Activated T-cell treated with anti-CD3 and anti-CD28 coated beads, Interleukin-2, amount 50 U/mL, for 4 hours (primary cell): Measurements from ENCODE around the gene RELA. TPM values are rescaled to one million over a fixed set of nuclear protein-coding genes. Genes with fewer than 3 reads are reported as not detected.
A peak's percentile ranks its signal among the peaks of the same experiment; 100 is the strongest.

ENCODE experiments used
- ATAC-seq, 2 donors: fragments of 200-7000 bp; cut with Tn5 transposase; one replicate each; pipeline ENCODE4 v1.10.0; 2021
- DNase-seq: peaks from one replicate; pipeline ENCODE4 v3.0.0-alpha.2; 2020
- H3K27me3 Mint-ChIP-seq: one replicate; pipeline ENCODE4 v1.8.0; 2021; ENCODE audit warnings: low read depth, mixed read lengths
- H3K36me3 Mint-ChIP-seq: one replicate; pipeline ENCODE4 v1.8.0; 2022; ENCODE audit warnings: mixed read lengths; ENCODE audit not compliant: insufficient read depth
- H3K4me1 Mint-ChIP-seq: one replicate; pipeline ENCODE4 v1.8.0; 2021; ENCODE audit warnings: low read depth, mixed read lengths
- H3K4me3 Mint-ChIP-seq: one replicate; pipeline ENCODE4 v1.8.0; 2021; ENCODE audit warnings: mild to moderate bottlenecking, moderate library complexity, mixed read lengths
- H3K9me3 Mint-ChIP-seq: one replicate; pipeline ENCODE4 v1.8.0; 2021; ENCODE audit warnings: mixed read lengths
- total RNA-seq, 3 donors: library from RNA; stranded (reverse); gene quantifications; one replicate each; pipeline ENCODE4 v1.2.1, GENCODE V29; 2021

RELA gene
- total RNA-seq, 3 donors from 2014 or later: 108 to 118 (median 111) TPM

DNA sequence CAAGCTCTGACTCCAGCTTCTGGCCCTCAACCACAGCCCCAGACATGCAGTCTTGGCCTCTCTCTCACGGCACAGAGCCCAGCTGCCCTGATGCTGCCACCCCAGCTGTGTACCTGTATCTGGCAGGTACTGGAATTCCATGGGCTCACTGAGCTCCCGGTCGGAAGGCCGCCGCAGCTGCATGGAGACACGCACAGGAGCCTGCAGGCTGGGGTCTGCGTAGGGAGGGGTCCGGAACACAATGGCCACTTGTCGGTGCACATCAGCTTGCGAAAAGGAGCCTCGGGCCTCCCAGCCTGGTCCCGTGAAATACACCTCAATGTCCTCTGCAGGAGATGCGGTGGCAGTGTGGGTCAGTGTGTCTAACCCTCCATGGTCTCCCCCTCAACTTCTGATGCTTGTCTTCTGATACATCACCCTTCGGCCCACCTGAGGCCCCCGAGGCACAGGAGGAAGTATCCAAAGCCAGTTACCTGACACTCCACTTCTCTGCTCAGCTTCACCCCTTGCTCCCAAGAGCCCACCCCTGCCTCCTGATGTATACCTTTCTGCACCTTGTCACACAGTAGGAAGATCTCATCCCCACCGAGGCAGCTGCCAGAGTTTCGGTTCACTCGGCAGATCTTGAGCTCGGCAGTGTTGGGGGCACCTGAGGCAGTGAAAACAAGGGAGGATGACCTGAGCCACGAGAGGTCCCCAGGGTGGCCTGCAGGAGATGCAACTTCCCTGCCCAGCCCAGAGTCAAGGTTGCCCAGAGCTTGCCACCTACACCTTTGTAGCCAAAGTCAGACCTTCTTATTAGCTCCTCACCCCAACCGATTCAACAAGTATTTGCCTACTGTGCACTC, 4.3 kb downstream of the RELA start:
- Mint-ChIP-seq H3K27me3 (no peaks in the 10 kb centered on the region), H3K9me3 (no peaks in the 10 kb centered on the region), H3K4me1 (peaks cover 50% of the 10 kb centered on the region), H3K4me3 (peak overlapping the region; percentile 16), H3K36me3 (peaks cover 49% of the 10 kb centered on the region)
- ATAC-seq: no peak
- DNase-seq: no peak

DNA sequence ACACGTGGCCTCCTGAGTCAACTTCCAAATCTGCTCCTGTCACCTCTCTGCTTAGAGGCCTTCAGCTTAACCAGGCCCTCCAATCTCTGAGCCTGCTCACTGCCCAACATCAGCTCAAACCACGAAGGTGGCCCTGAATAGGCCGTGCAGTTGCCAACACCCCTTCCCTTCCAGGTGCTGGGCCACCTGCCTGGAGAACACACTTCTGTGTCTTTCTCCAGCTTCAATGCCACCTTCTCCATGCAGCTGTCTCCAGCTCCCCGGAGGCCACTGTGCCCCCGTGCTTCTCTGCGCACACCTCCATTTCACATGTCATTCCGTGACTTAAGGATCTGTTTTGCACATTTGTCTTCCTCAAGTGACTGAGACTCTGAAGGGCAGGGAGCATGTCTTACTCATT, 5.3 kb downstream of the RELA start:
- DNase-seq: no peak
- ATAC-seq: no peak
- H3K36me3 Mint-ChIP-seq: peaks cover 49% of the 10 kb centered on the region
- peaks cover 57% of the 10 kb centered on the region for H3K4me1 Mint-ChIP-seq
- no peaks in the 10 kb centered on the region for H3K27me3 Mint-ChIP-seq
- no peaks in the 10 kb centered on the region for H3K9me3 Mint-ChIP-seq
- H3K4me3 Mint-ChIP-seq: no peak overlapping the region

DNA sequence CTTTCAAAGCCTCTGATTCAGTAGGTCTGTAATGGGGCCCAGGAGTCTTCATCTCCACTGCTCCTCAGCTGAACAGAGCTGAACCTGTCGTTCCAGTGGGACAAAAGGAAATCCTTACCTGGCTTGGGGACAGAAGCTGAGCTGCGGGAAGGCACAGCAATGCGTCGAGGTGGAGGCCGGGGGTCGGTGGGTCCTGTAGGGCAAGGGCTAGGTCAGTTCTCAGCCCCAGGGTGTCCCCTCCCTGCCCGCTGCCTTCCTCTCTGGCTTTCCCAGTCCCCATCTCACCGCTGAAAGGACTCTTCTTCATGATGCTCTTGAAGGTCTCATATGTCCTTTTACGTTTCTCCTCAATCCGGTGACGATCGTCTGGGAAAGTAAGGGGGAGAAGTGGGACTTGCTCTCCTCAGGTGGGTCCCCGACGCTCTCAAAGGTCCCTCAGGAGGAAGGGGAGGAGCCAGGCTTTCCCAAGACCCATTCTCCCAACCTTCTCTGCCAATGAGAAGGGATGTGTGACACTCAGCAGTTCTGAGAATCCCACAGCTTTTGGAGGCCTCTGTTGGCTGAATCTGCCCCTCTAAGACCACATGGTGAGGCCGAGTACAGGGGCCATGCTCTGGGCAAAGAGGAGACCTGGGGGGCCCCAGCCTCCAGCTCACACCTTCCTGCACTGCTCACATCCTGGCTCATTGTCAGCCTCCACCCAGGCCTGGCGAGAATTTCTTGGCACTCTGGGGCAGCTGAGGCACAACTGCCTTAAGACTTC, 7.0 kb downstream of the RELA start:
- Mint-ChIP-seq H3K4me1 (peaks cover 62% of the 10 kb centered on the region), H3K9me3 (no peaks in the 10 kb centered on the region), H3K27me3 (no peaks in the 10 kb centered on the region), H3K36me3 (peaks cover 46% of the 10 kb centered on the region), H3K4me3 (no peak overlapping the region)
- no peak for ATAC-seq
- DNase-seq: no peak

DNA sequence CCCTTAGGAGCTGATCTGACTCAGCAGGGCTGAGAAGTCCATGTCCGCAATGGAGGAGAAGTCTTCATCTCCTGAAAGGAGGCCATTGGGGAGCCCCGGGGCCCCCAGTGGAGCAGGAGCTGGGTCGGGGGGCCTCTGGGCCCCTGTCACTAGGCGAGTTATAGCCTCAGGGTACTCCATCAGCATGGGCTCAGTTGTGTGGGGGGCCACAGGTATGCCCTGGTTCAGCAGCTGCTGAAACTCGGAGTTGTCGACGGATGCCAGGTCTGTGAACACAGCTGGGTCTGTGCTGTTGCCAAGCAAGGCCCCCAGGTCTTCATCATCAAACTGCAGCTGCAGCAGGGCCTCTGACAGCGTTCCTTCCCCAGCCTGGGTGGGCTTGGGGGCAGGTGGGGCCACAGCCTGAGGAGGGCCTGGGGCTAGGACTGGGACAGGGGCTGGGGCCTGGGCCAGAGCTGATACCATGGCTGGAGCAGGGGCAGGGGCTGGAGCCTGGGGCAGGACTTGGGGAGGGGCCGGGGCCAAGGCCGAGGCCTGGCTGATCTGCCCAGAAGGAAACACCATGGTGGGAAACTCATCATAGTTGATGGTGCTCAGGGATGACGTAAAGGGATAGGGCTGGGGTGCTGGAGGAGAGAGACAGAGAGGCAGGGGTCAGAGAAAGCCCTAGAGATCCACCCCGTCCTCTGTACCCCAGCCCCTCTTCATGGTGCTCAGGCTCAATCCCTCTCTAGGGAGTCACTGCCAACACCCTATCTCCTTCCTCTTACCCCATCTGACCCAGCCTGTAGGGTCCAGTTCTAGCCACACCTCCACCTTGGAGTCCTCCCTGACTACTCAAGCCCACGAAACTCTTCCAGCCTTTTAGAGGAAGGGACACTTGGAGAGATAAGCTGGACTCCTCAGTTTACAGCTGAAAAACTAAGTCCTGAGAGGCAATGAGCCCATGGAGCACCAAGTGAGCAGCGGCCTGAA, 8.1 kb downstream of the RELA start:
- Mint-ChIP-seq H3K36me3 (peaks cover 41% of the 10 kb centered on the region), H3K9me3 (no peaks in the 10 kb centered on the region), H3K4me1 (peaks cover 54% of the 10 kb centered on the region), H3K27me3 (no peaks in the 10 kb centered on the region), H3K4me3 (no peak overlapping the region)
- ATAC-seq (no peak), DNase-seq (no peak)

DNA sequence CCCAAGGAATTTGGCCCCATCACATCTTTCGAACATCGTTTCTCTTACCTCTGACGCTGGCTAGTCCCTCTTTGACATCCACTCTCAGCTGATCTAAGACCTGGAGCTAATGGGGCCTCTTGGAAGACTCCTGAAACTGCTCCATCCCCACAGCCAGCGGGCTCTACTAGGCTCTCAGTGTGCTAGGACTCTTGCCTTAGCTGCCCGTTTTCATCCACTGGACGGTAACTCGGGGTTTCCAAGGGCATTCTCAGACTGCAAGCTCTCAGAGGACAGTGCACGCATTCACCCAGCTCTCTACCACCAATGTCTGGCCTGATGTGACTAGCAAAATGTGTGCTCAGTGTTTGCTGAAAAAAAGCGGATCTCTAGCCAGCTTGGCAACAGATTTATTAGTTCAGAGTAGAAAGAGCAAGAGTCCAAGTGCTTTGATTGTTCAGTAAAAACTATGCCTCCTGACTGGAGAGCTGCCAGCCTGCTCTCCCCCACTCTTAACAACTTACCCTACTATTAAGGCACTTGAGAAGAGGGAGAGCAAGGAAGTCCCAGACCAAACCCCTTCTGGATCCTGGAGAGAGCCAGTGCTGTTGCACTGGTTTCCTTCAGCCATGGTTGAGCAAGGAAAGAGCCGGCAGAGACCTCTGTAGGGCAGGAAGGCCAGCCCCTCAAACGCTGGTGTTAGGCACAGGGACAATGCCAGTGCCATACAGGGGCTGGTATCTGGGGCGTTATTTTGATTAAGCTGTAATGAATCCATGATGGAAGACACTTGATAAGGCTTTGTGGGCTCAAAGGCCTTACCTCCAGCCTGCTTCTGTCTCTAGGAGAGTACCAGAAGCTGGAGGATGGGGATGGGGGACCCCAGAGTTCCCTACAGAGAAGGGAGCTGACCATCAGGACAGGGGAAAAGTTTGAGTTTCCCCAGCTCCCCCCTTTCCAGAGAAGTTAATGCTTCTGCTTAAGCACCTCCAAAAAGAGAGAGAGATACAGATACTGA, 9.2 kb downstream of the RELA start:
- Mint-ChIP-seq H3K4me1 (peaks cover 44% of the 10 kb centered on the region), H3K4me3 (peak overlapping the region; percentile 85), H3K36me3 (peaks cover 29% of the 10 kb centered on the region), H3K9me3 (no peaks in the 10 kb centered on the region), H3K27me3 (no peaks in the 10 kb centered on the region)
- DNase-seq (no peak), ATAC-seq (no peak)

DNA sequence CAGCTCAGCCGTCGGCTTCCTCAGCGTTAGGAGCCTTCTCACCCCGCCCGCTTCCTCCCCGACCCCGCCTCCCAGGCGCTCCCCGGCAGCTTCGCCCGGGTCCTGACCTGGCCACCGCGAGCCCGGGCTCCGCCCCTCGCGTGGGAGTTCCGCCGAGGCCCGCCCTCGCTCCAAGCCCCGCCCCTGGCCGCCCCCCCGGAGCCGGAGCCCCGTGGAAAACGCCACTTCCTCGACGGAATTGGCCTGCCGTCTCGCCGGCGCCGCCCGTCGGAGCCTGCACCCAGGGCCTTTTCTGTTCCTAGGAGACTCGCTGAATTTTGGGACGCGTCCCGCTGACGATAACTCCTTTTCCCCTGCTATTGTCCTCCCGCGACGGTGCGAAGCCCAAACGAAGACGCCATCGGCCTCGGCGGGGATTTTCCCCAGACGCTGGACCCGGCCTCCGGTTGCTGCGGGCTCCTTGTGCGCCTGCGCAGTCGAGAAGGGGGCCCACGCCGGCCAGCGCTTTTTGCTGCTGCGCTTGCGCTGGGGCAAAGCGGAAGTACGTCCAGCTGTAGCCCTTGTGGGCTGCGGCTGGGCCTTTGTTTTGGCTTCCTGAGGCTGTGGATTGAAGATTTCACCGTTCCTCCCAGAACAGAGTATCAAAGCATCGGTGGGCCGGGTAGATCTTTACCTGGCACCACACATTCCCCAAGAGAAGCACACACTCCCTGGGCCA, 10.0 kb downstream of the RELA start:
- peak; percentile 96 for DNase-seq
- H3K4me1 Mint-ChIP-seq: peaks cover 42% of the 10 kb centered on the region
- H3K4me3 Mint-ChIP-seq: peak overlapping the region; percentile 85
- H3K36me3 Mint-ChIP-seq: peaks cover 29% of the 10 kb centered on the region
- no peaks in the 10 kb centered on the region for H3K27me3 Mint-ChIP-seq
- peak; percentile 88 to 90 for ATAC-seq
- no peaks in the 10 kb centered on the region for H3K9me3 Mint-ChIP-seq

DNA sequence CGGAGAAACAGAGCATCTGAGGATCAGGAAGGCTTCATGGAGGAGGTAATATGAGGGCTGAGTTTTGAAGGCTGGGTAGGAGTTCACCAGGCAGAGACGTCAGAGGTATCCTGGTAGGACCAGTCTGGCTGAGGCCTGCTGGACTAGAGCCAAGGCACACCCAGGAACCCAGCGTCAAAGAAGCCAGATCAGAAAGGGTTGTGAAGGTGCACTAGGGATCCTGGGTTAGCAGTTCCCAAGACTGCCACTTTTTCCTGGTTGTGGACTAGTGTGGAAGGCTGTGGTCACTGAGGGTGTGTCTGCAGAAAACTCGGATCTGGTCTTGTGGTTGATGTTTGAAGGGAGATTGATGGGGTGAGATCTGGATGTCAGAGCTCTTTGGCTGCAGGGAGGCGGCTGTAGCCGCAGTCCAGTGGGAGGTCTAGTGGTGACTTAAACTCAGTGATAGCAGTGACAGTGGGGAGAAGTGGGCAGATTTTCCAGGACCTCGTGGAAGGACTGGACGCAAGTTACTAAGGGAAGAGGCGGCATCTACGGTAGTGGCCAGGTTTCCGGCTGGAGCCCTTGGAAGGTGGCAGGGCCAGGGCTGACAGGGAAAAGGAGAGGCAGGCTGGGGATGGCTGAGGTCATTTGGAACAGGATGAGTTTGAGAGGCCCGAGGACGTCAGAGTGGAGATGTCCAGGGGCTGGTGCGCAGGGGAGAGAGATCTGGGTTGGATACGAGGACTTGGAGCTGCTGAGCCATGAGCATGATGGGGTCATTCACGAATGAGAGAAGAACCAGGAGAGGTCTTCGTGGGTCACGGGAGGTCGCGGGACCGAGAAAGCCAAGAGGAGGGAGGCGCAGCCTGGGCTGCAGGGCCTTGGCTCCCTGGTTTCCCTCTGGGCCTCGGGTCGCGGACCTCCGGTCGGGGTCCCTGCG, 10.9 kb downstream of the RELA start:
- ATAC-seq: no peak

DNA sequence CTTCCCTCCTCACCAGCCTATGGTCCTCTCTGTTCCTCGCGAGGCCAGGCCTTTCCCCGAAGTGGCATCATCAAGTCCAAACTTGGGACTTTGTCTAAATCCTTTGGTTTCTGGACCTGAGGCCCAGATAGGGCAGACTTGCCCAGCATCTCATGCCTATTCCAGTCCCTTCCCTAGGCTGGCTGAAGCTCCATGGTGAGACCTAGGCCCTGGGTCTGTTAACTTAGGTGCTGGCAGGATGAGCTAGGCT, 11.5 kb downstream of the RELA start:
- DNase-seq (no peak), ATAC-seq (no peak)
- peaks cover 32% of the 10 kb centered on the region for H3K4me1 Mint-ChIP-seq
- H3K27me3 Mint-ChIP-seq: no peaks in the 10 kb centered on the region
- H3K36me3 Mint-ChIP-seq: peaks cover 18% of the 10 kb centered on the region
- H3K9me3 Mint-ChIP-seq: no peaks in the 10 kb centered on the region
- peak overlapping the region; percentile 77 for H3K4me3 Mint-ChIP-seq

More for the DNA sequence above, 10.9 kb downstream of the RELA start:
- Mint-ChIP-seq H3K36me3 (peaks cover 22% of the 10 kb centered on the region), H3K27me3 (no peaks in the 10 kb centered on the region), H3K4me3 (peak overlapping the region; percentile 77), H3K4me1 (peaks cover 35% of the 10 kb centered on the region), H3K9me3 (no peaks in the 10 kb centered on the region)
- no peak for DNase-seq

DNA sequence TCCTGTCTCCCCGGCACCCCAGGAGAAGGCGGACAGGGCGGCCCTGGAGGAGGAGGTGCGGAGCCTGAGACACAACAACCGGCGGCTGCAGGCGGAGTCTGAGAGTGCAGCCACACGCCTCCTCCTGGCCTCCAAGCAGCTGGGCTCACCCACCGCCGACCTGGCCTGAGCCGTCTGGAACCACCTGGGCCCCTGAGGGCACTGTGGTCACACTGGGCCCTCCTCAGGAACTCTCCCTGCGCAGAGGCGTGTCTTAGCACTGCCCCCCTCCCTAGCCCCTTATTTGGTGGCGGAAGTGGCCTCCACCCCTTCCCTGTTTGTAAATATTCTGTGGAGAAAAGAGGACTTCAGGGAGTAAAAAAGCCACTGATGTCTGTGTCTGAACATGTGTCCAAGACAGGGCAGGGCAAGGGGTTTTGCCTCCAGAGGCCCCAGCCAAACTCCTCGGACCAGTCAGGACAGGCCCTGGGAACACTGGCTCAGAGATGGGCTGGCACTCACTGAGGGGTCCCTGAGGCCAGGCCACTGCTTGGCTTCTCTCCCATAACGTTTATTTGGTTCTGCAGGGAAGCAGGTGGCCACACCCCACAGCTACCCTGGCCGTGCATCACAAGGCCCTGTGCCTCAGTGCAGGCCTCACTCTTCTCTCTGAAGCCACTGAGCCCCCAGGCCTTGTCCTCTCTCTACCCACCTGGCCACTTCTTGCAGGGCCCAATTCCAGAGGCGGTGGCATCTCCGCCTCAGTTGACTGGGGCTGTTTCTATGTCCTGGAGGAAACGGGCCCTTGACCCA, 12.0 kb downstream of the RELA start:
- H3K36me3 Mint-ChIP-seq: peaks cover 16% of the 10 kb centered on the region
- H3K4me1 Mint-ChIP-seq: peaks cover 30% of the 10 kb centered on the region
- H3K9me3 Mint-ChIP-seq: no peaks in the 10 kb centered on the region
- H3K27me3 Mint-ChIP-seq: no peaks in the 10 kb centered on the region
- ATAC-seq: no peak
- DNase-seq: no peak
- H3K4me3 Mint-ChIP-seq: no peak overlapping the region

DNA sequence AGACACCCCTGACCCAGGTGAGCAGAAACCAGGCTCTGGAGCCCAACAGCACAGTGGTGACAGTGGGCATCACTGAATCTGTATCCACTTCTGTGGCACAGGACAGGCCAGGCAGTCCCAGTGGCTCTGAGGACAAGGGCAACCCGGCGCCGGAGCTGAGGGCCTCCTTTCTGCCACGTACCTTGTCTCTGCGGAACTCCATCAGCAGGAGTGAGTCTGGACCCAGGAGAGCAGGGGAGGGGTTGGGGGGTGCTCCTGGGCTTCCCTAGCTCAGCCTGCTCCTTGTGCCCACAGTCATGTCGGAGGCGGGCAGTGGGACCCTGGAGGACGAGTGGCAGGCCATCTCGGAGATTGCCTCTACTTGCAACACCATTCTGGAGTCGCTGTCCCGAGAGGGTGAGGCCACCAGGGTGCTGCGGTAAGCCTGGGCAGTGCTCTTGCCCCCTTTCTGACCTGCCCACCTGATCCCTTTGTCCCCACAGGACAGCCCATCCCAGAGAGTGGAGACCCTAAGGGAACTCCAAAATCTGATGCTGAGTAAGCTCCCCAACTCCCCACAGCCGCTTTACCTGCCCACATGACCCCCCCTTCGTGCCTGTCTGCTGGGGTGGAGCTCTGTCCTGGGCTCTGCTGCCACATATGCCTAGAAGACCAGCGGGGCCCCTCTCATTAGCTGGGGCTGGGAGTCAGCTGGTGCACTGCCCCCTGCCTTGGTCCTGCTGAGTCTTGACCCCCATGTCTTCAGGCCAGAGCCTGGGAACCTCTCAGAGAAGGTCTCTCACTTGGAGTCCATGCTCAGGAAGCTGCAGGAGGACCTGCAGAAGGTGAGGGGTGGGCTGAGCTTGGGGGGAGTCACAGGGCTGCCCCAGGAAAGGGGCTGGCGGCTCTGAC, 12.8 kb downstream of the RELA start:
- Mint-ChIP-seq H3K4me3 (no peak overlapping the region), H3K36me3 (peaks cover 15% of the 10 kb centered on the region), H3K9me3 (no peaks in the 10 kb centered on the region), H3K4me1 (peaks cover 30% of the 10 kb centered on the region), H3K27me3 (no peaks in the 10 kb centered on the region)
- DNase-seq (no peak), ATAC-seq (no peak)

DNA sequence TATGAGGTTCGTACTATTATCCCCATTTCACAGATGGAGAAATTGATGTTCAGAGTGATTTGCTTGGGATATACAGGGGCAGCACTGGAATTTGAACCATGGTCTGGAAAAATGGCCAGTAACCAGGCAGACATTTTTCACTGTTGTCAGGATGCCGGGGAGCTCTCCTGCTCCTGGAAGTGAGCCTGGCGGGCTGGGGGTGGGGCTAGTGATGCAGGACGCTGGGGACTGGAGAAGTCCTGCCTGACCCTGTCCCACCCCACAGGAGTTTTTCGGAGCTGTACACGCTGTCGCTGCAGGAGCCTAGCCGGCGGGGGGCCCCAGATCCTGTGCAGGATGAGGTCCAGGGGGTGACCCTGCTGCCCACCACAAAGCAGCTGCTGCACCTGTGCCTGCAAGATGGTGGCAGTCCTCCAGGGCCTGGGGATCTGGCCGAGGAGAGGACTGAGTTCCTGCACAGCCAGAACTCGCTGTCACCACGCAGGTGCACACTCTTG, 13.7 kb downstream of the RELA start:
- Mint-ChIP-seq H3K4me1 (peaks cover 28% of the 10 kb centered on the region), H3K9me3 (no peaks in the 10 kb centered on the region), H3K4me3 (no peak overlapping the region), H3K36me3 (peaks cover 14% of the 10 kb centered on the region), H3K27me3 (no peaks in the 10 kb centered on the region)
- DNase-seq: no peak
- ATAC-seq: no peak
